ENCODE measurements around the gene PDE6C.

Gene PDE6C

DNA sequence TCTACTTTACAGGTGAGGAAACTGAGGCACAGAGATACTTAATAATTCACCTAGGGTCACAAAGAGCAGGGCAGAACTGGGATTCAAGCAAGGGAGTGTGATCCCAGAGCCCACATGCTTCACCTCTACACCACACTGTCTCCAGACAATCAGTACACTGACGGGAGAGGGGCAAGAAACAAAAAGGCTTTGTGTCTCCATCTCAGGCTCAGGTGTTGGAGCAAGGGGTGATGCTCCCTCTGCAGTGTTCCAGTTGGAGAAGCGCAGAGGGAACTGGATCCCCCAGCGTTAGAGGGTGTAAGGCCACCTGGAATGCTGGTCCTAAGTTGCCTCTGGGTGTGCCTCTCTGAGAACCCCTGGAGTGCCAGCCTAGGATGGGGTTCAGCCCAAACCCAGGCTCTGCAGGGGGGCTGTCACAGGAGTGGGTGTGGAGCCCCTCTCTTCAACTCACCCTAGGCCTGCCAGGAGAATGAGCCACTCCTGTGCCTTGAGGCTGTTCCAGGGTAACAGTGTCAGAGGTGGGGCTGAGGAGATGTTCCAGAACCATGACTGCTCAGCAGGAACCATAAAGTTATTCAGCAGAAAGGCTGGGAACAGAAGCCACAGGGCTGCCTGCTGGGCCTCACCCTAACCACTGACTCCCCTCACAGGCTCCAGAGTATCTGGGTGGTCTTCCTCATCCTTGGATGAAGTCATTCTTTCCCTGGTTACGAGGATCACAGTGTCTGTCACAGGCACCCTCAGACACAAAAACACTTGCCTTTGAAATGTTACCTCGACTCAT lies 16.8 kb upstream of the PDE6C start:
- no peak for DNase-seq

DNA sequence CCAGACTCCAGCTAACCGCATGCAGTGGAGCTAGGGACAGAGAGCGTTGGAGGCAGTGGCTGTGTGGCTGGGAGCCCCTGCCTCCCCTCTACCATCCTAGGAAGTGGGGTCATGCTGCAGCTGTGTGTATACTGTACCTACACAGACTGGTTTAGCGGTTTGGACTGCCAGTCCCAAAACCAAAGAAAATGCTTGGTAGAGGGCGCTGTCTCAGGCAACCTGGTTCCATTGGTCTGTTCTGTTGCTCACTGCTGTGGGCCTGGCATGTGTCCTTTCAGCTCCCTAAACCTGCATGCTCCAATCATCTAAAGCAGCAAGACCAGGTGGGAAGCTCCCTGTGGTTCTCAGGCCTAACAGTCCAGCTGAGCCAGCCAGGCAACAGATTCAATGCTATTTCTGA lies 15.8 kb upstream of the PDE6C start:
- DNase-seq: no peak

DNA sequence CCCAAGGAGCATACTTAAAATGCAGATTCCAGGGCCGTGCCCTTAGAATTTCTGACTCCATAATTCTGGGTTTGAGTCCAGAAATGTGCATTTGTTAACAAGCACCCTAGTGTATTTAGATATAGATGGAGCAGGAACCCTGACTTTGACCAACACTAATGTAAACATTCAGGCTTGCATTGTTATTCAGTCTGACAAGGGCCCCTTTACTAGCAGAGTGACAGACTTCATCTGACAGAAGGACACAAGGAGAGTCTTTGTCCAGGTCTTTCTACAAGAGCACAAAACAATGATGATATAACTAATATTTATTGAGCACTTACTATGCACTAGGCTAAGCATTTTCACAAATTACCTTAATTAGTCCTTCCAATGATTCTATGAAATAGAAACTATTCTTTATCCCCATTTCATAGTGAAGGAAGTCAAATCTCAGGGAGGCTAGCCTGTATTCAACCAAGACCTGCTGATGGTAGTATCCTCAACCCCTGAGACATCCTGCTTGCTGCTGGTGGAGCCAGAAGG lies 15.2 kb upstream of the PDE6C start:
- DNase-seq: no peak

DNA sequence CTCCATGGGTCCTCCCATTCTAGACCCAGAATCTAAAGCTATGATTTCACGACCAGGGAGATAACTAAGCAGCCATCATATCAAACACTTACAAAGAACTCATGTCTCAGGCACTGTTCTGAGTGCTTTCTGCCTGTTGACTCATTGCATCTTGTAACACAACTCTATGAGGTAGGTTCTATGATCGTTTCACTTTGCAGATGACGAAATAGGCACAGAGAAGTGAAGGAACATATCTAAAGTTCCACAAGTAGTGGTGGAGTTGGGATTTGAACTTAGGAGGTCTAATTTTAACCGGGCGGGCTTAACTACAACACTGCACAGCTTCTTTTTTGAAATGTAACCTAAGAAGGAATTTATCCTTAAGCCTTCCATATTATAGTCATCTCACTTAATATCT lies 14.2 kb upstream of the PDE6C start:
- no peak for DNase-seq

DNA sequence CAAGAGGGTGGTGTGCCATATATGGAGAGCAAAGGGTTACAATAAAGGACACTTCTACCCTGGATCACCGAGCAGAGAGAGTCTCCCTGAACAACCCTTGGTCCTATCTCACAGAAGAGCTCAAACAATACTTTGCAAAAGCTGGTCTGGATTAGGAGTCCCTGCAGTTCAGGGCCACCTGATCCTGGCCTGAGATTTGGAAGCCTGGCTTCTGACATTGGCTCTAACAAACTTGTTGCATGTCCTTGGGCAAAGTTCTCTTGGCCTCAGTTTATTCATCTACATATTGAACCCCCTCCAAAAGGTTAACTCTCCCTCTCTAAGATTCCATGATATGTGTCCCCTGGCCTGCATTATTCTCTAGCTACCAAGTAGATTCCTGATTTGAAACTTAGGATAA lies 13.0 kb upstream of the PDE6C start:
- no peak for DNase-seq

DNA sequence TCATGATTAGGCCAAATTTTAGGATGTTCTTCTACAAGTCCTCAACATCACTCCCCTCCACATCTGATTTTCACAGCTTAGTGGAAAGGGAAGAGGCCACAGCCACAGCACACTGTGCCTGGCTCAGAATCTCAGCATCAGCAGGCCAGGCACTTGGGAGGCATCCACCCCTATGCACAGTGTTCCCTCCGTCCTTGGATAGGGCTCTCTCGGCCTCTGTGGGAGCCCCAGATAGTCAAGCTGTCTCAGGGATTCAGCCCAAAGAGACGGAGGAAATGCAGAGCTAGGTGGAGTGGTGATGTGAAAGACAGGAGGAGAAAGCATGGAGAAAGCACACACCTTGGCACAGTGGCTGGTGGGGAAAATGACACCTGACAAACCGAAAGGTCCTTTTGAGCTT lies 12.6 kb upstream of the PDE6C start:
- DNase-seq: no peak

DNA sequence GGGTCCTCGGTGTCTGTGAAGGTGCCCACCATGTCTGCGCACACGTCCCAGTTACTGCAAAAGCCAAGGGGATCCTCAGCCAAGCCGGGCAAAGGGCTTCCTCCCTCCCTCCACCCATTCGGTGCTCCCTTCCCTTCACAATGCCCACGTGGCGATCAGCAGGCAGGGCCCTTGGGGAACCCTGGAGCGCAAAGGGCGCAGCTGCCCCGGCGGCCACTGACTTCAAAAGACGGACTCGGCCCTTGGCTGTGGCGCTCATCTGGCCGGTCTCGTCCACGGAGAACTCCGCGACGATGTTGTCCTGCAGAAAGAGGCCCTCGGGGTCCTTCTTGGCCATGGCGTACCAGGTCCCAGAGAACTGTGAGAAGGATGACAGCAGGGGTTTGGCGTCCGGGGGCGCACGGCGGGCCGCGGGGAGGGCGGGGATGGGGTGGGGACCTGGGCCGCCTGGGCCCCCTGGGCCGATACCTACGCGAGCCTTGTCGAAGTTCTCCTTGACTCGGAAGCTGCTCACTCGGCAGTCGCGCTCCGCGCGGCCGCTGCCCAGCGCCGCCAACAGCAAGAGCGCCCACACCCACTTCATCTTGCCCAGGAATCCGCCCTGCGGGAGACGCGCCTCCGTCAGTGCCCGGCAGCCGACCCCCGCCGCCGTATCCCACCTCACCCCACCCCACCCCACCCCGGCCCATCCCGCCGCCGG lies 11.7 kb upstream of the PDE6C start:
- no peak for DNase-seq

DNA sequence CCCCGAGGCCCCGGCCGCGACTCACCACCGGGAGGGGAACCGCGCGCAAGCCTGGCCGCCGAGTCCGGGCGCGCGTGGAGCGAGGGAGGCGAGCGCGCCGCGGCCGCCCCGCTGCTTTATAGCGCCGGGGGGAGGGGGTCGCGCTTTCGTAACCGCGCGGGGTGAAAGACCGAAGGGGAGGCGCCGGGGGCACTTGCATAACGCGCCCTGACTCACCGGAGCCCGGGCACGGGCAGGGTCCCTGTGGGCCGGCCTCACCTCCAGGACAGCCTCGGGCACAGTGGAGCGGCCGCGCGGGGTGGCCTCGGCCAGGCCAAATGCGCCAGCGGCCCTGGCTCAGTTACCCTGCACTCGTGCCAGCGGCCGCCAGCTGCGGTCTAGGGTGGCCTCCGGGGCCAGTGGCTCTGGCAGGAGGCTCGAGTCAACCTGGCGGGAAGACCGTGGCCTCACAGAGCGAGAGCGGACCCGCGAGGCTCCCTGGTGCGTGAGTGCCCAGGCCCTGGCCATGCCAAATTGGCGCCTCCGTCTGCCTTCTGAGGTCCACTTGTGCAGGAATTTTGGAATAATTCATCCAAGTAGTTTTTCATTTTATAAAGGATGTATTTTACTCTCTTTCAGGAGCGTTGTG lies 11.1 kb upstream of the PDE6C start, which contains the start of gene RBP4:
Gene RBP4, minus strand, starts transcription at position 90 of the 628 bp plus-strand sequence. CDS start 207 bp downstream, outside the sequence.
- DNase-seq: no peak

DNA sequence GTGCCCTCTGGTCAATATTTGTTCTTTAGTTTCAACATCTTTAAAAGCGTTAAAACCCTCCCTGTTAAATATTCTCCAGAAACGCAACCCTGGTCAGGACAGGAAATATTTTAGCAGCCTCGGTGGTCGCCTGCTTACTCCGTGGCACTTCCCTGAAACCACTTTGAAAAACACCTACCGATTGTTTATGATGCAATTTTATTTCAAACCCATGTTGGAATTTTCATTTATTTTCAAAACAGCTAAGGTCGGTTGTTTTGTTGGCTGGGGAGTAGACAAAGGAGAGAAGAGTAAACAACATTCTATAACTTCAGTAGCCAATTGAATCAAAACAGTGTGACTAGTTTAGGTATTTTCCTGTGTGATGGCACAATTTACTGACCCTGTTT lies 10.6 kb upstream of the PDE6C start:
- DNase-seq: no peak

DNA sequence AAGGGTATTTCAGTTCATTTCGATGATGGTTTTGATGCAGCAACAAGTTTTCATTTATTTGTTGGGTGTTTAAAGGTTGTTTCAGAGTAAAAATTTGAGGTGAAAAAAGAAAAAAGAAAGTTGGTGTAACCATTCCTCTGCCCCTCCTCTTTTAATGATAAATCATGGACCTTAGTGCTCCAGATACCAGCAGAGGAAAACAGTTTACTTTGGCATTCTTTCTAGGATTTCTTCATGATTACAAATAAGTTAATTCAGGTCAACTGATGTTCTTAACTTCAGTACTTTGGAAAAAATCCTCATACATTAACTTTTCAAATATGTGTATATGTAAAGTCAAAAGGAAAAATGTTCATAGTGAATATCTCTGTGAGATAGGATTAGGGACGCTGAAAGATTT lies 9.3 kb upstream of the PDE6C start:
- DNase-seq: no peak

DNA sequence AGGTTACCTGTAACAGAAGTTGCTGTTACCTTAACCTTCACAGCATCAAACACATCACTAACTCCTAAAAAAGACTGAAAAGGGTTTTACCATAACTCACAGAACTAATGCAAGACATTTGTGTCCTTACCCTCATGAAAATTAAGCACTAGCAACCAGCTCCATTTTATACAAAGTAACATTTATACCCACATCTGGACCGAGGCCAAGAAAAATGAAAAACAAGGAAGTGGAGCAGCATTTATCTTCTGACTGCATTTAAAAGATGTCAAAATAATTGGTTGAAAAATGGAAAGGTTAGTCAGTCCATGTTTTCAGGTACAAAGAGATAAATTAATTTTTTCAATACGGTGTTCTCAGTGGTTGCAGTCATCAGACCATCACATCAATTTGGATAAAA lies 8.2 kb upstream of the PDE6C start:
- no peak for DNase-seq

DNA sequence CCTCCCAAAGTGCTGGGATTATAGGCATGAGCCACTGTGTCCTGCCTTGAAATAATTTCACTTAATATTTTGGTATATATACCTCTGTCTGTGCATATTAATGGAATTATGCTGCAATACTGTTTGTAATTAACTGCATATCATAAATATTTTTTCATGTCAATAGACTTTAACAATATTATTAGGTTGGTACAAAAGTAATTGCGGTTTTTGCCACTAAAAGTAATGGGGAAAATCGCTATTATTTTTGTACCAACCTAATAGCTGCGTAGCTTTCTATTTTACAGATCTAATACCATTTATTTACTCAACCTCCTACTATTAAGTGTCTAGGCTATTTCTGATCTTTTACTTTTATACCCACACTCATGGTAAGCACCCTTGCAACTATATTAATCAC lies 3.9 kb upstream of the PDE6C start:
- DNase-seq: no peak

DNA sequence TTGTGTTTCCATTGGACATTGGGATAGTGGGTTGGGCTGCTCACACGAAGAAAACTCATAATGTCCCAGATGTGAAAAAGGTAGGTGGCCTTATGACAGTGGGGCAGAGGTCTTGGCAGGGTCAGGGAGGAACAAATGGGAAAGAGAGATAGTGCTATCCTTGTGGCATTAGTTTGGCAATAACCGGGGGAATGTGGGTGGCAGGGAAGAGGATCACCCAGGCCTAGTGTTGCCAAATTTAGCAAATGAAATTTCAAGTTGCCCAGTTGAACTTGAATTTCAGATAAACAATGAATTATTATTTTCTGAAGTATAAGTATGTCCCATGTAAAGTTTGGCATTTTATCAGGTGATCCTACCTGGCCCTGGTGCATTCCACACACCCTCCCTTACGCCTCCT lies 789 bp downstream of the PDE6C start:
- DNase-seq: no peak

DNA sequence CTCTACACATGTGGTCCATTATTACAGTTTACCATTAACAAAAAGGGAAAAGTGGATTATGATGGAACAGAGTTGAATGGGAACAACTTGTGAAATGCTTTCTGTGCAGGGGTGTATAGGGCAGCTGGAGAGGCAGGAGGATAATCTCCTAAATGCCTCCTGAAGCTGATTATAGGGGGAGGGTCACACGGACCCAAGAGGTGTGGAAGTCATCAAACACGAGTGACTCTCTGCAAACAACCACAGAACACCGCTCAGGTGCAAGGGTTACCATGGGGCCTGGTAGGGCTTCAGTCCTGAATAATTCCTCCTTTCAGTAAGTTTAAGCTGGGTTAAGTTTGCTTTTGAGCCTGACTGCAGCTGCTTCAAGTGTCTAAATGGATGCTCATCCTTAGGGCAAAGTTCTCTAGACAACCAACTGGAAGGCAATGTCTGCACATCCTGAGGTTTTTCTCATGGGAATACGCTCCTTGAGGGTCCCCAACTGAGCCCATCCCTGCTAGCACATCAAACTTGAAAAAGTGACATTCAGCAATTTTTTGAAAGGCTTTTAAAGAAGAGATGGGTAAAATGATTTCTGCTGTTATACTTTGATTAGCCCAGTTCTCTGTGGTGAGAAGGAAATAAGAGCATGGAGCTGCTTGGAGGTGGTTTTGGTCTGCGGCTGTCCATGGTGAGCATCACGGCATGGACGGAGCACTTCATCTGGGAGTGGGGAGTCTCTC lies 1.9 kb downstream of the PDE6C start:
- DNase-seq: no peak

DNA sequence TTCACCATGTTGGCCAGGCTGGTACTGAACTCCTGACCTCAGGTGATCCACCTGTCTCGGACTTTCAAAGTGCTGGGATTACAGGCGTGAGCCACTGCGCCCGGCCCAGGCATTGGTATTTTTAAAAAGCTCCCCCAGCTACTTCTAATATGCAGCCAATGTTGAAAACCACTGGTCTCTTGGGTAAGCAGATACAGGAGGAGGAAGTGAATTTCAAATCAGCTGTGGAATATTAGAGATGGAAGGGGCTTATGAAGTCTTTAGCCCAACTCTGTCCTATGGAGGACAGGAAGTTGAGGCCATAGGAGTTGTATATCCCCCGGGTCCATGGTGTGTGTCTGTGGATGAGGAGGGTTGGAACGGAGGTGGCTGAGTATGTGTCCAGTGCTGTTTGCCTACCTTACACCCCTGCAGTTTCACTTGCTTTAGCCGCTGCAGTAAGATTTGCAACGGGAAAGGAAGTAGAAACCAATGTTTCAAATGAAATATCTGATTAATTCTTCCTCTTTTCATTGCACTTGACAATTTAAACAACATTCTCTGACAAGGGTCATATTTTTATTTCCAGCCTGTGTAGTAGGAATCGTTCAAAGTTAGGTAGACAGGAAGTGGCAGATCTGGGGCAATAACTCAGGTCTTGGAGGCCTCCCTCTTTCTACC lies 3.4 kb downstream of the PDE6C start:
- no peak for DNase-seq

DNA sequence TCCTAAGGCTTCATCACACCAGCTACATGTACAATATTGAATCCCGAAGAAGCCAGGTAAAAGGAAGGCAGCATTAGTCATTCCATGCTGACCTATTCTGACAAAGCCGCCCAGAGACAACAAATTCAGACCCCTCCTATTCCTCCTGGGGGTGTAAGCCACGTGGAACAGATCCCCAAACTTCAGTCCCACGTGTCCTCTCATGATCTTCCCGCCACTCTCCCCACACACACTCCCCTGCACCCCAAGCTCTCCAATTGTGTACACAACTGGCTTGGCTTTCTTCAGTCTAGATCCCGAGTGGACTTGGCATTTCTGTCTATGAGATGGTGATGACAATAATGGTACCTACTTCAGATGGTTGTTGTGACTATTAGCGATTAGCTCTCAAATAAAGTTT lies 8.6 kb downstream of the PDE6C start:
- no peak for DNase-seq

DNA sequence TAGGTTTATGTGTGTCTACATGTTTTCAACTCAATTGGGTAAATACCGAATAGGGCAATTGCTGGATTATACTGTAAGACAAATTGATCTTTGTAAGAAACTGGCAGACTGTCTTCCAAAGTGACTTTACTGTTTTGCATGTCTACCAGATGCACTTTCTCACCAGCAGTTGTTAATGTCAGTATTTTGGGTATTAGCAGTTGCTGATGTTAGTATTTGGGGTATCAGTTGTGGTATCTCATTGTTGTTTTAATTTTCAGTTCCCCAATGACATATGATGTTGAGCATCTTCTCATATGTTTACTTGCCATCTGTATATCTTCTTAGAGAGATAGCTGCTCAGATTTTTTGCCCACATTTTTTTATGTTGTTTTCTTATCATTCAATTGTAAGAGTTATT lies 10.6 kb downstream of the PDE6C start:
- DNase-seq: no peak

DNA sequence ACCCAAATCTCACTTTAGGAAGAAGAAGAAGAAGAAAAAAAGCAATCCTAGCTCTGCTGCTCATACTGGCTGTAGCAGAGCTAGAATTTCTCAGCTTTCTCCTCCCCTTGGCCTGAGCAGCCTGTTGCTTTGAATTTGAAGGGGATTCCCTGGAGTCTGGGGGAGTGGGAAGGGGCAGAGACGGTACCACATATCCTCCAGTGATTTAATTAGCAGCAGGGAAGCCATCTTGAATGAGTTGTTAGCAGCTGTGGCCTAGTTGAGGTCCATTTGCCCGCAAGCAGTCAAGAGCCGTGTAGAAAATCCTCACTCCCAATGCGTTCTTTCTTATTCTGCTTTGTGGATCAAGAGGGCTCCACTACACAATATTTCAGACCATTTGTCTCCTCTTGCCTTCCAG lies 16.5 kb downstream of the PDE6C start:
- DNase-seq: no peak

DNA sequence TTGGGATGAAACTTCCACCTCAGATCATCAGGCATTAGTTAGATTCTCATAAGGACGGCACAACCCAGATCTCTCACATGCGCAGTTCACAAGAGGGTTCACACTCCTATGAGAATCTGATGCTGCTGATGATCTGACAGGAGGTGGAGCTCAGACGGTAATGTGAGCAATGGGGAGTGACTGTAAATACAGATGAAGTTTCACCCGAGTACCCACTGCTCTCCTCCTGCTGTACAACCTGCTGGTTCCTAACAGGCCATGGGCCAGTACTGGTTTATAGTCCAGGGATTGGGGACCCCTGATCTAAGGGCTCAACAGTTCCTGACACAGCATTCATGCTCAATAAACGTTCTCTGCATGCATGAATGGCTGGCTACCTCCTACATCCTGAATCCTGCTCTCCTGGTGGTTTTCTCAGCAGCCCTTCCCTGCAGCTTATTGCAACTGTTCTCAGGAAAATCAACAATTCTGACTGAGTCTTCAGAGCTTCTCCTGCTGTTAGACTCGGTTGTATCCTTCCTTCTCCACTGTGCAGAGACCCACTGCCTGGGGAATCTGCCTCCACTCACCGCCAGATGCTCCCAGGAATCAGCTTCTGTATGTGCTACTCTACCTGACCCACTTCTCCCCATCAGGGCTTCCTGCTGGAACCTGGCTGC lies 17.4 kb downstream of the PDE6C start:
- DNase-seq: no peak

DNA sequence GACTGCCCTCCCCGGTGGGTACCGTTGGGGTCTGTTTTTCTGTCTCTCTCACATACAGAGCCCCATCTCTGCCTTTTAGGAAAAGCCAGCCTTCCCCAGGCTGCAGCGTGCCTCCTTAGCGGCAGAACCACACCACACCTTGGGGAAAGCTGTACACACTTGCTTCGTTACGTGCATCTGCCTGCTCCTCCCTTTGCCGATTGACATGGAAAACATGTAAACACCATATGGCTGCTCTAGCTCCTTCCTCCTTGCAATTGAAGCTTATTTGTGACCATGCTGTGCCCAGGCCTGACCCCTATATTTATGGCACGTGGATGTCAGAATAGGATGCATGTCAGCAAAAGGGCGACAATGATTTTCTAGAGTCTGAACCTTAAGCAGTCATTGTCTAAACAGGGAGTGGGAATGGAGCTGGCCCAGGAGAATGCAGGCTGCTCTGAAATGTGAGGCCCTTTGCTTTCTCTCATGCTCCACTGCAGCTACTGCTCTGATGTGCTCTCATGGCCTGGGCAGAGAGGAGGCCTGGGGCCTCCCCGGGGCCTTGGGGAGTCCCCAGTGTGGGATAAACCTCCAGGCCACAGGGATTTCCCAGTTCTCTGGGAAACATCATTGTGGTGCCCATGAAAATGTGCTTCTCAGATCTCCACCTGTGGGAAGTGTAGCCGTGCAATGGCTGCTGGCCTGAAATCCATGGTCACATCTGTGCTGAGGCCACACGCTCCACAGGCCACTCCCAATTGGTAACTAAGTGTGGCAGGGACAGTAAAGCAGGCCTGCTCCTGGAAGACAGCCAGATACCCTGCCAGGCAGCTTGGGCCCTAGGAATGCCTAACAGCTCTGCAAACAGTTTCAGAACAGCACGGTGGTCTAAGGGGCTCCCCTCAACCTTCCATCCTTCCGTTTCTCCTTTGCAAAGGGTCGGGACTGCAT lies 18.6 kb downstream of the PDE6C start:
- DNase-seq: no peak

DNA sequence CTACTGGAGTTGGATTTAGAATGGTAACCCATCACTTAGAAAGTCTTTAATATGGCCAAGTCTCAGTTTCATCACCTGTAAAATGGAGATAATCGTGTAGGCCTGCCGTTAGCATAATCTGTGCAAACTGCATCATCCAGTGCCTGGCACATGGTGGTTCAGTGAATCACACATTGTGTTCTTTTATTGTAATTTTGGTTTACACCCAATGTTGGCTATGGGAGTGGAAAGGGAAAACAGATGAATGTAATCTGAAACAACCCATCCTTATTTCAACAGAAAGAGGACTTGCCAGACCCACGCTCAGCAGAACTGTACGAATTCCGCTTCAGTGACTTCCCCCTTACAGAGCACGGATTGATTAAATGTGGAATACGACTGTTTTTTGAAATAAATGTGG lies 27.5 kb downstream of the PDE6C start:
- DNase-seq: no peak
